GM21447 (cell line): ENCODE results near the gene ZBED4.
"Not testable (repeated sequence)": the region's sequence is repeated elsewhere in the genome, so short reads cannot be mapped to it uniquely, and the experiment has no call there.

Source experiments
- ATAC-seq: cut with Tn5 transposase; IDR thresholded peaks from one replicate; pipeline ENCODE4 v1.9.1; 2021; ENCODE audit not compliant: unreplicated experiment

ZBED4 gene

GRCh38 chr22:49826603-49827270 lies 26.9 kb upstream of the ZBED4 start:
- no peak for ATAC-seq

GRCh38 chr22:49827271-49827852 lies 26.3 kb upstream of the ZBED4 start:
- ATAC-seq, result no peak

- no peak for ATAC-seq
These were observed 25.6 kb upstream of the ZBED4 start, which contains the start of gene BRD1 for GRCh38 chr22:49827853-49828598. Gene BRD1 (minus strand): TSS chr22:49827873. CDS start chr22:49824317, 3,556 bp downstream.

- no peak for ATAC-seq
These were observed 25.1 kb upstream of the ZBED4 start for GRCh38 chr22:49828599-49828965.

- no peak for ATAC-seq
These were observed 24.4 kb upstream of the ZBED4 start for GRCh38 chr22:49829044-49829853.

- ATAC-seq, result no peak
These were observed 20.2 kb upstream of the ZBED4 start for GRCh38 chr22:49833340-49834007.

GRCh38 chr22:49838771-49839717 lies 14.6 kb upstream of the ZBED4 start:
- ATAC-seq, result no peak

GRCh38 chr22:49845241-49845640 lies 8.4 kb upstream of the ZBED4 start:
- no peak for ATAC-seq

GRCh38 chr22:49845666-49846459 lies 7.8 kb upstream of the ZBED4 start:
- ATAC-seq, result no peak

GRCh38 chr22:49847751-49848689 lies 5.6 kb upstream of the ZBED4 start:
- no peak for ATAC-seq

GRCh38 chr22:49848690-49849160 lies 4.9 kb upstream of the ZBED4 start:
- ATAC-seq, result no peak

GRCh38 chr22:49849161-49850020 lies 4.3 kb upstream of the ZBED4 start:
- ATAC-seq, result no peak

GRCh38 chr22:49850021-49850911 lies 3.4 kb upstream of the ZBED4 start:
- no peak for ATAC-seq

GRCh38 chr22:49850959-49851802 lies 2.5 kb upstream of the ZBED4 start:
- no peak for ATAC-seq

GRCh38 chr22:49852568-49852897 lies 1.1 kb upstream of the ZBED4 start:
- ATAC-seq, result not testable (repeated sequence)
